Measurements from ENCODE around the gene ARHGEF6.

The ARHGEF6 gene

GRCh38 chrX:136662104-136662503, 118.6 kb downstream of the ARHGEF6 start:
- no peaks in the 10 kb centered on the region for H3K27me3 ChIP-seq (replicated peaks)
- no peaks in the 10 kb centered on the region for H3K36me3 ChIP-seq (replicated peaks)
- in situ Hi-C loops (cut with HindIII; ENCODE audit: low pct_ligation_motif_present, low sequenced_read_pairs): no loop called here
- no peak overlapping the region for H3K27ac ChIP-seq
- DNase-seq: no peak
- no peak overlapping the region for H3K4me3 ChIP-seq (ENCODE audit: low read depth, low read length)
- no peak for TF ChIP-seq CTCF (IDR thresholded peaks at IDR 0.05; ENCODE audit: low read depth, low read length, missing control alignments)

GRCh38 chrX:136660896-136661295, 119.8 kb downstream of the ARHGEF6 start:
- TF ChIP-seq CTCF (IDR thresholded peaks at IDR 0.05; ENCODE audit: low read depth, low read length, missing control alignments): no peak
- H3K36me3 ChIP-seq (replicated peaks): no peaks in the 10 kb centered on the region
- in situ Hi-C loops (cut with HindIII; ENCODE audit: low pct_ligation_motif_present, low sequenced_read_pairs): no loop called here
- no peak overlapping the region for H3K4me3 ChIP-seq (ENCODE audit: low read depth, low read length)
- no peak overlapping the region for H3K27ac ChIP-seq
- H3K27me3 ChIP-seq (replicated peaks): no peaks in the 10 kb centered on the region
- no peak for DNase-seq

- in situ Hi-C loops (cut with HindIII; ENCODE audit: low pct_ligation_motif_present, low sequenced_read_pairs): no loop called here
- no peak for TF ChIP-seq CTCF (IDR thresholded peaks at IDR 0.05; ENCODE audit: low read depth, low read length, missing control alignments)
- H3K36me3 ChIP-seq (replicated peaks): no peaks in the 10 kb centered on the region
- DNase-seq: no peak
- H3K4me3 ChIP-seq (ENCODE audit: low read depth, low read length): no peak overlapping the region
- H3K27ac ChIP-seq: no peak overlapping the region
- H3K27me3 ChIP-seq (replicated peaks): no peaks in the 10 kb centered on the region
These were observed 121.6 kb downstream of the ARHGEF6 start for GRCh38 chrX:136659174-136659573.

- in situ Hi-C loops (cut with HindIII; ENCODE audit: low pct_ligation_motif_present, low sequenced_read_pairs): no loop called here
- H3K27me3 ChIP-seq (replicated peaks): no peaks in the 10 kb centered on the region
- no peak for TF ChIP-seq CTCF (IDR thresholded peaks at IDR 0.05; ENCODE audit: low read depth, low read length, missing control alignments)
- DNase-seq: no peak
- no peaks in the 10 kb centered on the region for H3K36me3 ChIP-seq (replicated peaks)
- no peak overlapping the region for H3K4me3 ChIP-seq (ENCODE audit: low read depth, low read length)
- no peak overlapping the region for H3K27ac ChIP-seq
These were observed 122.6 kb downstream of the ARHGEF6 start for GRCh38 chrX:136658151-136658550.

- no peaks in the 10 kb centered on the region for H3K36me3 ChIP-seq (replicated peaks)
These were observed 124.3 kb downstream of the ARHGEF6 start for GRCh38 chrX:136656361-136656964.

More at GRCh38 chrX:136656361-136656964, 124.3 kb downstream of the ARHGEF6 start:
- TF ChIP-seq CTCF (IDR thresholded peaks at IDR 0.05; ENCODE audit: low read depth, low read length, missing control alignments): no peak
- in situ Hi-C loops (cut with HindIII; ENCODE audit: low pct_ligation_motif_present, low sequenced_read_pairs): no loop called here
- H3K27ac ChIP-seq: no peak overlapping the region
- H3K4me3 ChIP-seq (ENCODE audit: low read depth, low read length): no peak overlapping the region
- no peaks in the 10 kb centered on the region for H3K27me3 ChIP-seq (replicated peaks)
- no peak for DNase-seq
